GM19397 (cell line): ENCODE results near the gene OCA2.
"Not testable (repeated sequence)": the region's sequence is repeated elsewhere in the genome, so short reads cannot be mapped to it uniquely, and the experiment has no call there.

Source experiments
- ATAC-seq: cut with Tn5 transposase; IDR thresholded peaks from one replicate; pipeline ENCODE4 v1.9.1; 2021; ENCODE audit warnings: mild to moderate bottlenecking, moderate library complexity; ENCODE audit not compliant: unreplicated experiment

Gene OCA2

DNA sequence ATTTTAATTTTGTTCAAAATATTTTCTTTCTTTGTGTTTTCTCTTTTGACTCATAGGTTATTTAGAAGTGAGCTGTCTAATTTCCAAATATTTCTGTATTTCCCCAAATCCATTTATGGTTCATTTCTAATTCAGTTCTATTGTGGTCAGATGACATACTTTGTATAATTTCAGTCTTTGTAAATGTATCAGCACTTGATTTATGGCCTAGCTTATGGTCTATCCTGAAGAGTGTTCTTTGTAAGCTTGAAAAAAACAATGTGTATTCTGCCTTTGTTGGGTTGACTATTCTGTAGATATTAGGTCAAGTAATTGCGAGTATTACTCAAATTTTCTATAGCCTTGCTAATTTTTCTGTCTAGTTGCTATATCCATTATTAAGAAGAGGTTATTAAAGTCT is 311.2 kb downstream of the OCA2 start:
- ATAC-seq = no peak

DNA sequence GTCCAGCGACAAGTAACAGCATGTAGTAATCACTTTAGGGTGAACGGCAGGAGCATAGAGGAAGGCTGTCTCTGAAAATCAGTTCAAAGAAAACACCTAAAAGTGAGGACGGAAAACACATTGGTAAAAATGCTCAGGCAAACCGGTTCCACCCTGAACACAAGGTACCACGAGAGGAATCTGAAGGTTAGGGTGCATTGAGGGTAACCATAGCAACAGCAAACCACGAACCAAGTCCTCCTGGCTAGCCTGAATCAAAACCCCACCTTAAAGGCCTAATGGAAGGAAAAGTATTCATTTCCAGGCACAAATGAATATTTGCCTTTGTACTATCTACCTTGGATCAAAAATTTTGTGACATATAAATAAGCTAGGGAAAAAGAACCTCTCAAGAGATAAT is 315.0 kb downstream of the OCA2 start:
- ATAC-seq = no peak

GRCh38 chr15:27783678-27784077 is 315.4 kb downstream of the OCA2 start:
- no peak for ATAC-seq

DNA sequence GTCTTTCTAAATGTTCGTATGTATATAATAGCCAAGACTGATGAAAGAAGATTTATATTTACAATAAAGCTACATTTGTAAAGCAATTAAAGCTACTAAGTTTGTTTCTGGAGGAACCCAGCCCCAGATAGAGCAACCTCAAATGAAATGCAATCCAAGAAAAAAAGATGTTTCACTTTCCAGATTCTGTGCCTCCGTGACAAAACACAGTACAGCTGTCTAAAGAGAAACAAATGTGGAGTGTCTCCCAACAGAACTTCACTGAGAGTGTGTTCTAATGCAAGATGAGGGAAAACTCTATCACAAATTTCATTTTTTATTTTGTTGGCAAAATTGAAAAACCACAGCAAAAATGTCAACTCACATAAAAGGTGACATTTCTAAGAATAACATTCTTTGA is 317.0 kb downstream of the OCA2 start:
- no peak for ATAC-seq

- no peak for ATAC-seq
Observed at GRCh38 chr15:27776501-27776900, 322.6 kb downstream of the OCA2 start.

- ATAC-seq = no peak
Observed at GRCh38 chr15:27774638-27775037, 324.5 kb downstream of the OCA2 start.

DNA sequence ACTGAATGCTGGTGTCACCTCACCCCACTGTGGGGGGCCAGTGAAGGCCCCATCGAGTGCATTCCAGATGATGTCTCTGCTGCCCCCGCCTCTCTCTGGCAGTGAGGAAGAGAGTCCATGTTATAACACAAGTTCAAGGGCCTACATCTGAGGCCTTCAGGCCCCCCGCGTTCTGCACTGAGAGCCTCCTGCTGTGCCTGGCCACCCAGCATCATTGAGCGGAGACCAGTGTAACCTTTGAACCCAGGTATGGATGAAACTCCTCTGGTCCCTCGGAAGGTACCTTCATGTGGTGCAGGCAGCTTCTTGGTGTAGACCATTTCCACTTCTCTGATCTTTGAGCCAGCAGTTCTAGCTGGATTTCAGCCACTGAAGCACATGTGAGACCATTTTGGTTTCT is 324.9 kb downstream of the OCA2 start:
- no peak for ATAC-seq

DNA sequence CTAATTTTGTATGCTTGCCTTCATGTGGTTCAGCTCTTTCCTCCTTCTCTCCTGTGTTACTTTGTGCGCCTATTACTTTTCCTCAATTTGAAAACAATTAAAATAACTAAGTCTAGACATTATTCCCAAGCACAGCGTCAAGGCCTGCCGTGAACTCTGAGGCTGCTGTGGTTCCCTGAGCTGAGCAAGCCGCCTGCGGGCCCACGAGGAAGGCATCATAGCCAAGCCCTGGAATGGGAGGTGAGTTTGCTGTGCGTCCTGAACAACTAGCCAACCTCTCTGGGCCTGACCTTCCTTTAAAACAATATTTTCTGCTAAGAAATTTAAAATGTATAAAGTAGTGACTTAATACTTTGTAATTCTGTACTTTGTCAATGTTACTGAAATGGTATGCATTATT is 327.2 kb downstream of the OCA2 start:
- no peak for ATAC-seq

DNA sequence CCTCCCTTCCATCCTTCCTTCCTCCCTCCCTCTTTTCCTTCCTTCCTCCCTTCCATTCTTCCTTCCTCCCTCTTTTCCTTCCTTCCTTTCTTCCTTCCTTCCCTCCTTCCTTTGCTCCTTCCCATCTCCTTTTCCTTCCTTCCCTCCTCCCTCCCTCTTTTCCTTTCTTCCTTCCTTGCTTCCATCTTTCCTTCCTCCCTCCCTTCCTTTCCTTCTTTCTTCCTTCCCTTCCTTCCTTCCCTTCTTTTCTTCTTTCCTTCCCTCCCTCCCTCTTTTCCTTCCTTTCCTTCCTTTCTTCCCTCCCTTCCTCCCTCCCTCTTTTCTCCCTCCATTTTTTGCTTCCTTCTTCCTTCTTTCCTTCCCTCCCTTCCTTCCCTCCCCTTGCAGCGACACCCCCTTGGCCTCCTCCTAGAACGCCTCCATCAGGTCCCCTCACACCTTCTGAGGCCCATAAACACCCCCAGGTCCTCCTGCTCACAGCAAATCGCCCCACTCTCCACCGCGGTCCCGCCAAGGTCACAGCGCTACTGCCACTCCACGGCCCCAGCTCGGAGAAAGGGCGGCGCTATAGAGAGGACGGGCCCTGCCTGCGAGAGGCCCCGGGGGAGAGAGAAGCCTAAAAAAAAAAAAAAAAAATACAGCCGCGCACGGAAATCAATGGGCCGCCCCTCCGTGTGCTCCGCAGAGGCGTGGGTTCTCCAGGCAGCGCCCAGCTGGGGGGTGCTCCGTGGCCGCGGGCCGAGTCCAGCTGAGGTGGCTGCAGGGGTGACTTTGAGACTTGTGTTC is 328.2 kb downstream of the OCA2 start:
- ATAC-seq = no peak

GRCh38 chr15:27770086-27770607 is 329.0 kb downstream of the OCA2 start:
- no peak for ATAC-seq

DNA sequence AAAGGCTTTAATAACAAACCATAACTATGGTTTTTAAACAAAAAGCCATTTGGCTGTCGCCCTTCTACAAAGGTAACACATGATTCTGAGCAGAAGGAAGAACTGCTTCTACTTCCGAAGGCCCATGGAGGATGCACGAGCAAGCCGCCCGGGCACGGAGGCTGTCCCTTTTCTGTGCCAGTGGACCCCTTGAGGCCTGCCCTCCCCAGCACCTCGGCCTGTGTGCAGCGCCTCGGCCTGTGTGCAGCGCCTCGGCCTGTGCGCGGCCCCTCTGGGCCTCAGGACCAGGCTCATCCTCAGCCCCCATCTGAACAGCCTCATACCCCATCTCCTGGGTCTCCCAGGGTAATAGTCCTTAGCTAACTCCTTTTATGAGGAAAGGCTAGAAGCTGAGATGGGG is 329.5 kb downstream of the OCA2 start:
- ATAC-seq = no peak

- ATAC-seq = no peak
Observed at GRCh38 chr15:27768732-27769475, 330.2 kb downstream of the OCA2 start.

- no peak for ATAC-seq
Observed at GRCh38 chr15:27767918-27768640, 331.0 kb downstream of the OCA2 start.

- not testable (repeated sequence) for ATAC-seq
Observed at GRCh38 chr15:27767430-27767829, 331.7 kb downstream of the OCA2 start.

GRCh38 chr15:27764339-27764738 is 334.8 kb downstream of the OCA2 start:
- ATAC-seq = no peak

- ATAC-seq = no peak
Observed at GRCh38 chr15:27763514-27763913, 335.6 kb downstream of the OCA2 start.

DNA sequence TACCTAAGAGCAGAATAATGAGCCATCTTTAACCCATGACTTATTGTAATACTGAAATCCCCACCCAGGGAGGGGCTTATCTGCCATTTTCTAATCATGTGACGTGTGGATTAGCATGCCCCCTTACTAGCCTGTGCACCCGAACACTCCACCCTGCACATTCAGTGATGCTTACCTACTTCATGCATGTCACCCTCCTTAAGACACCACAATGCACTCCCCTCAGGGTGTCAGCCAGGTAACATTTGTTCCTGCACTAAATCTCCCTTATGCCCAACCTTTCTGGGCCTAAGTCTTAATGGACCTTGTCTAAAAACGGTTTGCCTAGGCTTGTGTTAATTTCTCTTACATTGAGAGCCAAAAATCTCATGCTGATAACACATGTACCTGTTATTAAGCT is 336.6 kb downstream of the OCA2 start:
- ATAC-seq = no peak

DNA sequence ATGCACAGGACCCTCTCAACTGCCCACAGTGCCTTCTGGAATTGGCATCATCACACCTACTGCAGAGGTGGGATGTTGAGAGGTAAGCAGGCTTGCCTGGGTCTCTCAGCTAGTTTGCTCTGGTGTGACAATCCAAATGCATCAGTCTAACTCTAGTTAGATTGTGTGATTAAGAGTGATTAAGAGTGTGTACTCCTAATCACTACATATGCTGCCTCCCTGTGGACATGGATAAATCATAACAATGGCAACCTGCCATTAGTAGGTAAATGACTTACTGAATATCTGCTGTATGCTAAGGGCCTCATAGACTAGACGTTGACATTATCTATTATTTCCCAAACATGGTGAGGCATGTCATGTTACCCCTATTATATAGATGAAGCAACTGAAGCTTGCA is 342.1 kb downstream of the OCA2 start:
- no peak for ATAC-seq

- no peak for ATAC-seq
Observed at GRCh38 chr15:27752691-27753090, 346.4 kb downstream of the OCA2 start.

DNA sequence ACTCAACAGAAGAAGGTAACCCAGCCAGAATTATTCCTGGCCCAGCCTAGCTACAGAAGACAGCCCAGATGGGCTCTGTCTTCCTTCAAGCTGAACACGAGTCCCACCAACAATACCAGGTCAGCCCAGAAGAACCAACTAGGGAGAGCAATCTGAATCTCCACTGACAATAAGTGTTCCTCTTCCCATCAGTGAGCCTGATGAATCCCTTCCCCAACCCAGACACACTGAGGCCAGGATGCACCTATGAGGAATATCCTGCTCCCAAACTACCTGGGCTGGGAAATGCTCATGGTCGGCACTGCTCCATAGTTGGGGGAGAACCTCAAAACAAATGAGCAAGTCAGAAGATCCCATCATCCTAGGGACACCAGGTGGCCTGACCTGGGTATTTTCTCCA is 351.1 kb downstream of the OCA2 start:
- no peak for ATAC-seq

GRCh38 chr15:27746401-27746955 is 352.6 kb downstream of the OCA2 start:
- no peak for ATAC-seq
